ENCODE results near the gene SLC34A1.

- no peak for TF ChIP-seq POLR2AphosphoS5 (IDR thresholded peaks at IDR 0.05)
- TF ChIP-seq CTCF (IDR thresholded peaks at IDR 0.05): no peak
These were observed 60.1 kb downstream of the SLC34A1 start for GRCh38 chr5:177444106-177445051.

Data from stomach (tissue), 4 donors.